ENCODE measurements around the gene TBC1D16. TPM values are rescaled to one million over a fixed set of nuclear protein-coding genes. Genes with fewer than 3 reads are reported as not detected.
A peak's percentile ranks its signal among the peaks of the same experiment; 100 is the strongest.

The TBC1D16 gene
- total RNA-seq, 3 donors from 2014 or later (not counting 1 experiment from before 2014, with no cell fraction given), result 0.49 to 1.00 (median 0.65) TPM

GRCh38 chr17:79921411-79922115, 114.1 kb downstream of the TBC1D16 start:
- ATAC-seq, result no peak
- no peaks in the 10 kb centered on the region for H3K4me1 ChIP-seq (ENCODE audit: control insufficient read depth, insufficient read depth, low read length)
- intact Hi-C loops (cut with micrococcal nuclease), result no loop called here
- H3K36me3 ChIP-seq (ENCODE audit: control insufficient read depth, insufficient read depth, low read length), result no peaks in the 10 kb centered on the region
- H3K4me3 ChIP-seq (ENCODE audit: low read length), result no peak overlapping the region
- H3K9me3 Mint-ChIP-seq, result no peaks in the 10 kb centered on the region
- H3K27me3 ChIP-seq (ENCODE audit: control insufficient read depth, insufficient read depth, low read length), result no peaks in the 10 kb centered on the region
- H3K27ac Mint-ChIP-seq, result no peak overlapping the region
- DNase-seq, result peak in 1 of 2 donors; percentile 32
- H3K27ac ChIP-seq (ENCODE audit: low read length), result no peak overlapping the region
- H3K9me3 ChIP-seq (ENCODE audit: control insufficient read depth, insufficient read depth, low read length), result no peaks in the 10 kb centered on the region
- no peak overlapping the region for H3K4me3 Mint-ChIP-seq
- no peak for TF ChIP-seq CTCF (IDR thresholded peaks at IDR 0.05)
- no peaks in the 10 kb centered on the region for H3K36me3 Mint-ChIP-seq
- peaks cover 2 to 7% of the 10 kb centered on the region in 2 donors for H3K27me3 Mint-ChIP-seq (ENCODE audit: low read depth in 2 of 2)
- 77% methylated on average over 28 of the region's 28 CpGs for WGBS (ENCODE audit: insufficient coverage)
- H3K4me1 Mint-ChIP-seq, result no peaks in the 10 kb centered on the region

GRCh38 chr17:79920751-79921410, 114.8 kb downstream of the TBC1D16 start:
- intact Hi-C loops (cut with micrococcal nuclease), result no loop called here
- H3K36me3 Mint-ChIP-seq, result no peaks in the 10 kb centered on the region
- no peak overlapping the region for H3K27ac Mint-ChIP-seq
- no peak for DNase-seq
- H3K4me1 ChIP-seq (ENCODE audit: control insufficient read depth, insufficient read depth, low read length), result no peaks in the 10 kb centered on the region
- ATAC-seq, result no peak
- 59% methylated on average over 19 of the region's 19 CpGs for WGBS (ENCODE audit: insufficient coverage)
- no peaks in the 10 kb centered on the region for H3K9me3 ChIP-seq (ENCODE audit: control insufficient read depth, insufficient read depth, low read length)
- no peaks in the 10 kb centered on the region for H3K9me3 Mint-ChIP-seq
- no peak for TF ChIP-seq CTCF (IDR thresholded peaks at IDR 0.05)
- H3K4me1 Mint-ChIP-seq, result no peaks in the 10 kb centered on the region
- no peak overlapping the region for H3K4me3 ChIP-seq (ENCODE audit: low read length)
- peaks cover 2 to 10% of the 10 kb centered on the region in 2 donors for H3K27me3 Mint-ChIP-seq (ENCODE audit: low read depth in 2 of 2)
- no peaks in the 10 kb centered on the region for H3K36me3 ChIP-seq (ENCODE audit: control insufficient read depth, insufficient read depth, low read length)
- no peaks in the 10 kb centered on the region for H3K27me3 ChIP-seq (ENCODE audit: control insufficient read depth, insufficient read depth, low read length)
- no peak overlapping the region for H3K27ac ChIP-seq (ENCODE audit: low read length)
- H3K4me3 Mint-ChIP-seq, result no peak overlapping the region

- Mint-ChIP-seq H3K36me3 (no peaks in the 10 kb centered on the region), H3K27ac (no peak overlapping the region)
- intact Hi-C loops (cut with micrococcal nuclease), result loop anchor here (10.0 kb wide), 1 partner anchor 135 kb away; no protein-coding TSS in a partner anchor
Observed at GRCh38 chr17:79919862-79920720, 115.6 kb downstream of the TBC1D16 start.

More at GRCh38 chr17:79919862-79920720, 115.6 kb downstream of the TBC1D16 start:
- no peaks in the 10 kb centered on the region for H3K4me1 Mint-ChIP-seq
- 75% methylated on average over 28 of the region's 28 CpGs for WGBS (ENCODE audit: insufficient coverage)
- Histone ChIP-seq H3K4me3 (ENCODE audit: low read length) (no peak overlapping the region), H3K9me3 (ENCODE audit: control insufficient read depth, insufficient read depth, low read length) (no peaks in the 10 kb centered on the region), H3K27me3 (ENCODE audit: control insufficient read depth, insufficient read depth, low read length) (no peaks in the 10 kb centered on the region), H3K27ac (ENCODE audit: low read length) (no peak overlapping the region), H3K4me1 (ENCODE audit: control insufficient read depth, insufficient read depth, low read length) (no peaks in the 10 kb centered on the region), H3K36me3 (ENCODE audit: control insufficient read depth, insufficient read depth, low read length) (no peaks in the 10 kb centered on the region)
- DNase-seq (no peak), ATAC-seq (no peak)
- peaks cover 6 to 10% of the 10 kb centered on the region in 2 donors for H3K27me3 Mint-ChIP-seq (ENCODE audit: low read depth in 2 of 2)
- no peak overlapping the region for H3K4me3 Mint-ChIP-seq
- H3K9me3 Mint-ChIP-seq, result no peaks in the 10 kb centered on the region
- TF ChIP-seq CTCF (IDR thresholded peaks at IDR 0.05), result no peak
